HG03103 (cell line): Measurements from ENCODE around the gene CPA5.

ENCODE experiments used
- ATAC-seq: cut with Tn5 transposase; IDR thresholded peaks from one replicate; pipeline ENCODE4 v1.9.1; 2021; ENCODE audit warnings: low read depth; ENCODE audit not compliant: unreplicated experiment

Gene CPA5

DNA sequence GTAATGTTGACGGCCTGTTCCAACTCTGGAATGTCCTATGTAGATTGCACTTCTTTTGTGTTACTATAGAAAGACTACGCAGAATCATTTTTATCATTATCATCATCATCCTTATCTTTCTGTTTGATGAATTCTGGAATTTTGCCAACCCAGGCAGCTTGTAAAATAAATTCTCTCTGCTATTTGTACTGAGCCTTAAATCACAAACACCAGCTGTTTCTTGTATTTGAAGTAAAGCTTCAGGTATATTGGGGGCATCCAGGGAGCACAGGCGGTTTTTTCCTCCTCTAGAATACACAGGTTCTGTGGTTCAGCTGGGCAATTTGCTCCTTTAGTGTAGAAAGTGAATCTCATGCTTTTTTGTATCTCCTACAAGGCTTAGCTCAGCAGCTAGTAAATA, 14.9 kb upstream of the CPA5 start:
- ATAC-seq, result no peak

DNA sequence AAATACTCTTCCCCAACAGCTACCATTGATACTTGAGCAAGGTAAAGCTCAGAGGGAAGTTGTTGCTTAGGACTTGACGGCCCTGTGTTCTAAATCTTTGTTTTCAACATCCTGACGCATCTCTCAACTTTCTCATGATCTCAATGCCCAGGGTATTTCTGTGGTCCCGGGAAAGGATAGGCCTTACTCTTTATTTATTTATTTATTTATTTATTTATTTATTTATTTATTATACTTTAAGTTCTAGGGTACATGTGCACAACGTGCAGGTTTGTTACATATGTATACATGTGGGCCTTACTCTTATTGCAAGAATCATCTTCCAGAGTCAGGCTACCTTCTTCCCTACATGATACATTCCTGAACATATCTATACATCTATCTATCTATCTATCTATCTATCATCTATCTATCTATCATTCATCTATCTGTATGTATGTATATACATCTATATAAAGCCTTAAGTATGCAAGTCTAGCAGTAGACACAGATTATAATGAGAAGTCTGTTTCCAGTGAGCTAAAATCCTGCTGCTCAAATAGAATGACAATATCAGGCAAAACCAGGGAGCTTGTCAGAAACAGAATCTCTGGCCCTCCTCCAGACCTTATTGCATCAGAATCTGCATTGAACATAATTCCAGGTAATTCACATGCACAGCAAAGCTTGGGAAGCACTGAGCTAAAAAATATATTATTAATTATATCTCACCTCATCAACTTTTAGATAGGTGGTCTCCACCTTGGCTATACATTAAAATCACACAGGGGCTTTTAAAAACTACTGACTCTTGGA, 12.2 kb upstream of the CPA5 start:
- no peak for ATAC-seq

- ATAC-seq, result no peak
These were observed 10.8 kb upstream of the CPA5 start for GRCh38 chr7:130333832-130334231.

DNA sequence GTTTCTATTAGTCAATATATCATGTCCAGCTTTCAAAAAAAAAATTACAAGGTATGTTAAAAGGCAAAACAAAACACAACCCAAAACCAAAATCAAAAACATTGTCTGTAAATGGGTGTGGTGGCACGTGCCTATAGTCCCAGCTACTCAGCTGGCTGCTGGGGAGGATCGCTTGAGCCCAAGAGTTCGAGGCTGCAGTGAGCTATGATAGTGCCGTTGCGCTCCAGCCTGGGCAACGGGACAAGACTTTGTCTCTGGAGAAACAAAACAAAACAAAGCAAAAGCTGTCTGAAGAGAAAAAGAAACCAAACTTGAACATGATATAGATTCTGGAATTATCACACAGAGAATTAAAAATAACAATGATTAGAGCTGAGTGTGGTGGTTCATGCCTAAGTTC, 10.3 kb upstream of the CPA5 start:
- no peak for ATAC-seq

DNA sequence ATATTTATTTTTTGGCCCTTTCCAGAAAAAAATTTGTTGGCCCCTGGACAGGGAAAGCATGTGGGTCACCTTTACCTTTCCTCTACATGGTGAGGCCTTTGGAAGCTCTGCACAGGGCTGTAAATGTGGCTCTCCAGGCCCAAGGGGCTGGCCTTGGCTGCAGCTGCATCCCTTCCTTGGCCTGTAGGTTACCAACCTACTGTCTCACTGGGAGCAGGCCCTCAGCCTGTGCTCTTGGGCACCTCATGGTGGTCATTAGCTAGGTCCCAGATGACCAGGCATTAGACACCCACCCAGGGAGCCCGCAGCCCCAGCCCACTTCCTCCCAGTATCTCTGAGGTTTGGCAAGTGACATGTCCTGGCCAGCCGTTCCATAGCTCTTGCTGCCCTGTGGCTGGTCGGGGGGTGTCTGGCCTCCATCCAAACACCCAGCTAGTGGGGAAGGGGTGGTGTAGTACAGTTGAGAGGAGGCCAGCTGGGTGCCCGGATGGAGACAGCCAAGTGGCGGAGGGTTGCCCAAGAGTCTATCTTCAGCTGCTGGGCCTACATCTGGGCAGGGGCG, 7.1 kb upstream of the CPA5 start:
- no peak for ATAC-seq

- no peak for ATAC-seq
These were observed 6.4 kb upstream of the CPA5 start for GRCh38 chr7:130338233-130338632.

DNA sequence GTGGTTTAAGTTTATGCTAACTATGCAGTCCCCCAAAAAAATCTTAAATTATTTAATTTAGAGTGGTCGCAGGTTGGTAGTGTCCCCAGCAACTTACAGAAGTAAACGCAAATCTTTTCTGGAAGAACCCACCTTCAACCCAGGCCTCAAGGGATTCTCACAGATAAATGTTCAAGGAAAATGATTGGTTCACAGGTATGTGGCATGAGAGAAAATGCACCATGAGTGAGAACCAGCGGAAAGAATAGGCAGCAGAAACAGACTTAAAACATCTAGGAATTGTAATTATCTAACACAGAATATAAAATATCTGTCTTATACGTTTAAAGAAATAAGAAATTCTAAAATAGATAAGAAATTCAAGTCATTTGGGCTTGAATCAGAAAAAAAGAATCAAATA, 2.7 kb upstream of the CPA5 start:
- no peak for ATAC-seq

DNA sequence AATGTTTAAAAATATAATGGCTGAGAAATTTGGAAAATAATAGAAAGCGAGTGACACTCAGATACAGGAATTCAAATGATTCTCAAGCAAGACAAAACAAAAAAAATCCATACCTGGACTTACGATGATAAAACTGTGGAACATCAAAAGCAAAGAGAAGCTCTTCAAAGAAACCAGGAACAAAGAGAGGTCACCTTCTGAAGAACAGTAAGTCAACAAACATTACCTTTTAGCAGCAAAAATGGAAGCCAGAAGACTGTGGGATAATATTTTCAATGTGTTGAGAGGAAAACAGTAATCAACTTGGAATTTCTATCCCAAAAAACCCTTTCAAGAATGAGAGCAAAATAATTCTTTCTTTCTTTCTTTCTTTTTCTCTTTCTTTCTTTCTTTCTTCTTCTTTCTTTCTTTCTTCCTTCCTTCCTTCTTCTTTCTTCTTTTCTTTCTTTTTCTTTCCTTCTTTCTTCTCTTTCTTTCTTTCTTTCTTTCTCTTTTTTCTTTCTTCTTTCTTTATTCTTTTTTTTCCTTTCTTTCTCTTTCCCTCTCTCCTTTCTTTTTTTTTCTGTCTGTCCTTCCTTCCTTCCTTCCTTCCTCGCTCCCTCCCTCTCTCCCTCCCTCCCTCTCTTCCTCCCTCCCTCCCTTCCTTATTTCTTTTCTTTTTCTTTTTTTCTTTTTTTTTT, 1.8 kb upstream of the CPA5 start:
- no peak for ATAC-seq

DNA sequence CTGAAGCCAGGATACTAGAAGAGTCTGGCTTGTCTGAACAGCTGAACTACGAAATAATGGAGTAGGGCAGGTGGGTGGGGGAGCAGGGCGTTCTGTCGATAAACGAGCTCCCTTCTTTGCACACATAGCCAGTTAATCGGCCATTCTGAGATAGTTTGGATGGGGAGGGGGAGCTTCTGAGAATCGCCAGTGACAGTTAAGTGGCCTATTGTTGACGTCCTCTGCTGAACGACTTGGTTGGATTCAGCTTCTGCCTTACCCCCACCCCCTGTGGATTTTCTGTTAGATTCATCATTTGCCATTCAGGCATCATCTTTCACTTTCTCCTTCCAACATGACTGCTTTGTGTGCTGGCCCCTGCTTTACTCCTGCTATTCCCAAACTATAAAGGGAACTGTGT, 520 bp downstream of the CPA5 start:
- ATAC-seq, result no peak

- ATAC-seq, result no peak
These were observed 1.1 kb downstream of the CPA5 start for GRCh38 chr7:130345725-130346124.

DNA sequence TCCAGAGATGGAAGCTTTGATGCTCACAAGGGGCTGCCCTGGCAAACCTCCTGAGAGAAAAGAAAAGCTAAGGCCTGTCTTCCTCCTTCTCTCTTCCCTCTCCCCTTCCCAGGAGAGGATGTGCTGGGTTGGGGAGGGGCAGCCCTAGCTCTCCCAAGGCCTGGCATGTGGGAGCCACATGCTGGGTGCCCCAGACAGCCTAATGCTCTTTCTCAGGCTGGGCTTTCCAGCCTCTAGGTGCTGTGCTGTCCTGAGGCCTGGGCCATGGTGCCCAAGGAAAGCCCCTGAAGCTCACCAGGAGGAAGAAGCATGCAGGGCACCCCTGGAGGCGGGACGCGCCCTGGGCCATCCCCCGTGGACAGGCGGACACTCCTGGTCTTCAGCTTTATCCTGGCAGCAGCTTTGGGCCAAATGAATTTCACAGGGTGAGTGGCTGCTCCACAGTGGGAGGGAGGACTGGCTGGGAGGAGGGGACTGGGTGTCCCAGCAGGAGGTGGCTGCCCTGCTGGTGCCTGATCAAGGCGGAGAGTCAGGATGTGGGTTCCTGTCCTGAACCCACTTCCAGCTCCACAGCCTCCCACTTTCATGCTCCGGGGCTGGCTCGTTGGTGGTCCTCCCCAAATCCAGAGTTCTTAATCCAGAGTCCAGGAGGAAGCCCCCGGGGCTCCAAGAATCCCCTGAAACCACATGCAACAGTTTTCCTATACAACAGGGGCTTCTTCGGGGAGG, 1.7 kb downstream of the CPA5 start:
- no peak for ATAC-seq

GRCh38 chr7:130346941-130347340, 2.3 kb downstream of the CPA5 start:
- ATAC-seq, result no peak

GRCh38 chr7:130349911-130350782, 5.5 kb downstream of the CPA5 start:
- ATAC-seq, result no peak

DNA sequence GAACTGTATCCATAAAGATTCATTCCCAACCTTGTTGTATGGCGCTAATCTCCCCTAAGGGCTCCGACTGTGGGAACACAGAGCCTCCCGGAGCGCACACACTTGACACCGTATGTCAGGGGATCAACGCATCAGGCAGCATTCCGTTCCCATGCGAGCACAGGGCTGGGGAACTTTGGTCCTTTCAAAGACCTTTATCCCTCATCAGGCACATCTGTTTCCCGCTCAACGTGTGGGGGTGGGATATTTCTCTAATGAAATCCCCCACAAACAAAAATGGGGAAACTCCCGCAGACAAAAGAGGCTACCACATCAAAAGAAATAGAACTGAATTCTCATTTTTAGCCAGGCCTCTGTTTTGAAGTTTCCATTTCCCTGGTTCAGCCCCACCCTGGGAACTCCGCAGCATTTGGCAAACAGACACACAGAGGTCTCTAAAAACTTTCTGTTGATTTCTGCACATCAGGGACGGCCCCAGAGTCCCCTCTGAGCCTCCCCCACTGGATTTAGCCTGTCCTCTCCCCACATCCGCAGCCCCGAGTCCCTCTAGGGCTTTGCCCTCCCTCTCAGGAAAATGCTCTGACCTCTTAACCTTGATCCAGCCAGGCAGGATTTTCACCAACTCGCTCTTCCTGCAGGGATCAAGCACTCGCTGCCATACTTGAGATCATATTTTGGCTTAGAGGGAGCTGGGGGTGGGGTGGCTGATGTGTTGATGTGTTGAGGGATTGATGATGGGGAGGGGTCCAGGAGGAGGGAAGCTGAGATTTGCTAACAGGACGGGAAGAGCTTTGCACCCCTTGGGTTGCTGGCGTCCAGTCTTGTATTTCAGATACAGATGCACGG, 6.6 kb downstream of the CPA5 start:
- no peak for ATAC-seq

DNA sequence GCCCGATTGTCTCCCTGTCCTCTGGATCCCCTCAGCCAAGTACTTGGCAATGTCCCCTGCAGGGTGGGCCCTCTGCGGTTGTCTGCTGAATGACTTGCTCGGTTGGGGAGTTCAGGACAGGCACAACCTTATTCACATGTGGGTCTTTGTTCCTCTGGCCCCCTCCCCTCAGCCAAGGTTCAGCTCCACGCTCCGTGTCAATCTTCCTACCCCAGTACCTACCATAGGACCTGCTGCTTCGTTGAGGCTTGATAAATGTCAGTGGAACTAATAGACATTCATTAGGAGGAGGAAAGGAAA, 7.1 kb downstream of the CPA5 start:
- ATAC-seq, result no peak

GRCh38 chr7:130352194-130353074, 7.8 kb downstream of the CPA5 start:
- ATAC-seq, result no peak

DNA sequence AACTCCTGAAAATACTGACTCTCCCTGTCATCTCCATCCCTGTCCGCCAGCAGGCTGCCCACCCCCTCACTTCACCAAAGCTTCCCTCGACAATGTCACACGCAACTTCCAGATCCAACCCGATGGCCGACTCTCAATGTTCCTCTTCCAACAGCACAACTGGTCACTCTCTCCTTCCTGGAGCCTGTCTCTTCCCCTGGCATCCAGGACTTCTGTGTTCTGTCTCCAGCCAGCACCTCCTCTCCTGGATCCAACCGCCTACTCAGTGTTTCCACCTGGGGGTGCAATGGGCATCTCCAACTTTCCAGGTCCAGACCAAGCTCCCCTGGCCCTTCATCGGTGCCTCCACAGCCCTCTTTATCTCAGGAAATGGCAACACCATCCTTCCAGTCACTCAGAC, 8.6 kb downstream of the CPA5 start:
- no peak for ATAC-seq

GRCh38 chr7:130356121-130356875, 11.7 kb downstream of the CPA5 start:
- ATAC-seq, result no peak
